Thoracic aorta (tissue), 2 donors: Measurements from ENCODE around the gene RAD9B. TPM values are rescaled to one million over a fixed set of nuclear protein-coding genes. Genes with fewer than 3 reads are reported as not detected.

Experiments used
- ATAC-seq: fragments of 150-250 bp; one replicate; pipeline ENCODE4 v1.8.0; 2017; ENCODE audit warnings: low read depth; ENCODE audit not compliant: insufficient number of reproducible peaks, low FRiP score
- DNase-seq: peaks from one replicate; pipeline ENCODE4 v3.0.0-alpha.2; 2020; ENCODE audit warnings: low spot score
- H3K27ac ChIP-seq, 2 donors: fragments of 200-600 bp; sonication (generic); 1 replicate in 1 of 2; 2 replicates in 1 of 2; pipeline ENCODE4 v1.5.1; 2016; ENCODE audit warnings: mild to moderate bottlenecking in 2 of 2, moderate library complexity in 2 of 2
- H3K27me3 ChIP-seq: fragments of 200-600 bp; sonication (generic); replicated peaks from 2 replicates; pipeline ENCODE4 v1.6.0; 2016; ENCODE audit warnings: mild to moderate bottlenecking; ENCODE audit not compliant: insufficient read depth
- H3K36me3 ChIP-seq: fragments of 200-600 bp; sonication (generic); one replicate; pipeline ENCODE4 v1.5.1; 2016
- H3K4me1 ChIP-seq, 2 donors: fragments of 200-600 bp; sonication (generic); 1 replicate in 1 of 2; 2 replicates in 1 of 2; pipeline versions ENCODE4 v1.5.1 to v1.6.0; 2016; ENCODE audit warnings: low read depth in 2 of 2, mild to moderate bottlenecking in 1 of 2; ENCODE audit not compliant: control insufficient read depth in 1 of 2
- H3K4me3 ChIP-seq: fragments of 200-600 bp; sonication (generic); 2 replicates; pipeline ENCODE4 v1.5.1; 2016; ENCODE audit warnings: mild to moderate bottlenecking
- H3K9me3 ChIP-seq: fragments of 200-600 bp; sonication (generic); 2 replicates; pipeline ENCODE4 v1.5.1; 2016
- CTCF ChIP-seq: fragments of 200-600 bp; sonication (generic); IDR thresholded peaks from one replicate; pipeline ENCODE4 v1.5.1; 2019; ENCODE audit warnings: antibody characterized with exemption
- total RNA-seq, 2 donors: library from RNA; depleted of rRNA; stranded (reverse); fragments of >200 nt; gene quantifications; one replicate each; pipeline versions ENCODE4 v1.1.0 to v1.2.3, GENCODE V29; 2016

The RAD9B gene
- total RNA-seq, 2 donors from 2014 or later, result 0.21 TPM; not detected in 1

GRCh38 chr12:110466791-110467190 lies 35.3 kb upstream of the RAD9B start:
- peak overlapping the region; percentile 86 for H3K4me3 ChIP-seq
- no peaks in the 10 kb centered on the region for H3K9me3 ChIP-seq
- H3K36me3 ChIP-seq, result no peaks in the 10 kb centered on the region
- no peaks in the 10 kb centered on the region for H3K27me3 ChIP-seq
- H3K4me1 ChIP-seq, result peaks cover 8 to 26% of the 10 kb centered on the region in 2 donors
- DNase-seq, result no peak
- TF ChIP-seq CTCF, result no peak
- no peak for ATAC-seq
- no peak overlapping the region for H3K27ac ChIP-seq

- Histone ChIP-seq H3K27ac (peak overlapping the region; percentile 63 to 88), H3K4me1 (peaks cover 8 to 26% of the 10 kb centered on the region in 2 donors), H3K27me3 (no peaks in the 10 kb centered on the region), H3K36me3 (no peaks in the 10 kb centered on the region), H3K9me3 (no peaks in the 10 kb centered on the region), H3K4me3 (peak overlapping the region; percentile 86)
- ATAC-seq (no peak), DNase-seq (no peak)
- TF ChIP-seq CTCF, result no peak
Measured at GRCh38 chr12:110467847-110468213, 34.3 kb upstream of the RAD9B start.

- ATAC-seq (peak; percentile 87), DNase-seq (peak; percentile 89)
- Histone ChIP-seq H3K27ac (peak within 1 kb of the TSS; percentile 87 to 88), H3K27me3 (no peaks in the 10 kb centered on the region), H3K4me1 (peaks cover 8 to 26% of the 10 kb centered on the region in 2 donors), H3K36me3 (no peaks in the 10 kb centered on the region), H3K4me3 (peak within 1 kb of the TSS; percentile 86), H3K9me3 (no peaks in the 10 kb centered on the region)
- no peak for TF ChIP-seq CTCF
Measured at GRCh38 chr12:110468214-110469048, 33.7 kb upstream of the RAD9B start, which contains the start of the genes FAM216A and GPN3. FAM216A (plus strand) TSS chr12:110468845; CDS start chr12:110468876, 31 bp downstream. GPN3 (minus strand) TSS chr12:110468257; CDS start chr12:110468203, 54 bp downstream.

- ATAC-seq (no peak), DNase-seq (no peak)
- H3K4me1 ChIP-seq, result no peaks in the 10 kb centered on the region
- no peak overlapping the region for H3K4me3 ChIP-seq
- no peak for TF ChIP-seq CTCF
- H3K36me3 ChIP-seq, result peaks cover 5% of the 10 kb centered on the region
- no peaks in the 10 kb centered on the region for H3K27me3 ChIP-seq
- no peaks in the 10 kb centered on the region for H3K9me3 ChIP-seq
- H3K27ac ChIP-seq, result no peak overlapping the region
Measured at GRCh38 chr12:110475426-110475825, 26.7 kb upstream of the RAD9B start.

- H3K4me1 ChIP-seq, result peaks cover 23 to 29% of the 10 kb centered on the region in 2 donors
- peaks cover 23% of the 10 kb centered on the region for H3K36me3 ChIP-seq
- DNase-seq, result no peak
- H3K9me3 ChIP-seq, result no peaks in the 10 kb centered on the region
- TF ChIP-seq CTCF, result no peak
- H3K27me3 ChIP-seq, result no peaks in the 10 kb centered on the region
- H3K4me3 ChIP-seq, result no peak overlapping the region
- H3K27ac ChIP-seq, result no peak overlapping the region
- ATAC-seq, result no peak
Measured at GRCh38 chr12:110498984-110499706, 3.0 kb upstream of the RAD9B start.
